Pancreas (tissue), 10 donors: ENCODE measurements around the gene HS3ST6. TPM values are rescaled to one million over a fixed set of nuclear protein-coding genes. Genes with fewer than 3 reads are reported as not detected.

Experiments used
- ATAC-seq, 4 donors: fragments of 200-7000 bp; cut with Tn5 transposase; one replicate each; pipeline versions ENCODE4 v1.8.0 to v1.9.1; 2020; ENCODE audit warnings: mild to moderate bottlenecking in 4 of 4, moderate library complexity in 4 of 4
- DNase-seq, 6 donors: peaks; one replicate each; pipeline ENCODE4 v3.0.0-alpha.2; 2020
- FAIRE-seq: peaks from 2 replicates; lab custom pipeline; 2012; peaks lifted over from hg19 to GRCh38; lab: Jason Lieb, UNC
- H3K27ac ChIP-seq, 4 donors: fragments of 200-600 bp; sonication (generic); 1 replicate in 3 of 4; 2 replicates in 1 of 4; pipeline versions ENCODE4 v1.5.0 to v1.8.0; 2020
- H3K27me3 ChIP-seq, 4 donors: fragments of 200-600 bp; one replicate each; pipeline ENCODE4 v1.8.0; 2021
- H3K36me3 ChIP-seq, 3 donors: fragments of 200-600 bp; sonication (generic) in 1 of 3; one replicate each; pipeline versions ENCODE4 v1.5.0 to v1.8.0; 2020 to 2021
- H3K4me1 ChIP-seq, 3 donors: fragments of 200-600 bp; one replicate each; pipeline ENCODE4 v1.8.0; 2021
- H3K4me3 ChIP-seq, 4 donors: fragments of 200-600 bp; sonication (generic) in 2 of 4; one replicate each; pipeline versions ENCODE4 v1.5.0 to v1.8.0; 2020 to 2021
- H3K9me3 ChIP-seq, 4 donors: fragments of 200-600 bp; one replicate each; pipeline ENCODE4 v1.8.0; 2021
- WGBS, 2 donors: extraction: QIAGEN DNeasy Blood & Tissue Kit; methylation state at CpG; one replicate each; pipeline ENCODE4 v1.1.7; 2013; 5-methylcytosine and 5-hydroxymethylcytosine counted together
- intact Hi-C, 3 donors: fragments of 100-400 bp; cut with DNase I; formaldehyde crosslinking; loops; one replicate each; pipeline versions ENCODE4 v1.11.1 to v1.14.2; 2022
- polyA plus RNA-seq, 2 donors: library from polyadenylated mRNA; stranded (reverse); fragments of 200-250 nt; gene quantifications; one replicate each; pipeline ENCODE4 v1.2.3, GENCODE V29; 2013
- total RNA-seq, 6 donors: library from RNA; stranded (reverse); fragmentation: NEBNext Ultra II Directional in 4 of 6; extraction: Animal tissue kit (Norgen Biotek cat#: 25700) in 4 of 6; gene quantifications; one replicate each; pipeline versions ENCODE4 v1.2.1 to v1.2.4, GENCODE V29; 2021 to 2023
- TF ChIP-seq, protein P1 (sequence below), 4 donors: fragments of 200-600 bp; sonication (generic) in 3 of 4; IDR thresholded peaks; one replicate each; pipeline versions ENCODE4 v1.5.0 to v1.8.0; 2021; ENCODE audit warnings: antibody characterized with exemption in 4 of 4
- donor health status: healthy with polysubstance abuse.
- donor health status: DM: no; HTN: no; CAD: no; lungs with moderate emphysema.
- donor health status: DM: no; HTN: no; CAD: no.
- donor health status: control.
- donor health status: control.
- donor health status: Bipolar disorder and iron deficiency.
- donor health status: DM: yes; HTN: yes; CAD: no.
- donor health status: DM: no; HTN: no; CAD: no.
- donor health status: DM: no; HTN: no; CAD: no.
- donor health status: DM: yes; HTN: yes; CAD: no.

Gene HS3ST6
- total and polyA plus RNA-seq, 8 donors, result 0.11 TPM; not detected in 7

DNA sequence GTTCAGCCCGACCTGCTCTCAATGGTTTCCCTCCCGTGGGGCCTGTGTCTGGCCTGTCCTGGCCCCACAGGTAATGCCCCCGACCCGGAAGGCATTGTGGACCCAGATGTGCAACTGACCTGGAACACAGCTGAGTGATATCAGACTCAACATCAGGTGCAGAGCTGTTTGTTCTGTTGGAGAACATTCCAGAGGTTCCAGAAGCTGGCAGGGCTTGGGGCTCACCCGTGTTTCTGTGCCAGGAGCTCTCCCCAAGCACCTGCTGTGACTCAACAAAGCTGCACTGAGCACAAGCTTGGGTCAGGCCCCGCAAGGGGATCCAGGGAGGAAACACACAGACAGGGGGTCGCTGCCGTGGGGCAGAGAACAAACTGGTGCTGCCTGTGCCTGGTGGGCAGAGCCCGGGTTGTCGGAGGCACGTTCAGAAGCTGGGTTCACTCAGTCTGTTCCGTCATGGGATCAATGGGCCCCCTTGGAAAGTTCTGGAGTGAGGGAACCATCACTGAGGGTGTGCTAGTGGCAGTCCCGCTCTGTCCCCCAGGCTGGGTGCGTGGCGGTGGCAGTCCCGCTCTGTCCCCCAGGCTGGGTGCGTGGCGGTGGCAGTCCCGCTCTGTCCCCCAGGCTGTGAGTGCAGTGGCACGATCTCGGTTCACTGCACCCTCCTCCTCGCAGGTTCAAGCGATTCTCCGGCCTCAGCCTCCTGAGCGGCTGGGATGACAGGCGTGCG is 22.1 kb downstream of the HS3ST6 start:
- peak in 1 of 6 donors; percentile 29 for DNase-seq
- Histone ChIP-seq H3K36me3 (no peaks in the 10 kb centered on the region), H3K4me3 (no peak overlapping the region), H3K9me3 (no peaks in the 10 kb centered on the region), H3K27ac (no peak overlapping the region), H3K4me1 (peaks cover 4 to 9% (median 4%) of the 10 kb centered on the region in 3 donors), H3K27me3 (no peaks in the 10 kb centered on the region)
- FAIRE-seq, result no peak
- TF ChIP-seq, protein P1, sequence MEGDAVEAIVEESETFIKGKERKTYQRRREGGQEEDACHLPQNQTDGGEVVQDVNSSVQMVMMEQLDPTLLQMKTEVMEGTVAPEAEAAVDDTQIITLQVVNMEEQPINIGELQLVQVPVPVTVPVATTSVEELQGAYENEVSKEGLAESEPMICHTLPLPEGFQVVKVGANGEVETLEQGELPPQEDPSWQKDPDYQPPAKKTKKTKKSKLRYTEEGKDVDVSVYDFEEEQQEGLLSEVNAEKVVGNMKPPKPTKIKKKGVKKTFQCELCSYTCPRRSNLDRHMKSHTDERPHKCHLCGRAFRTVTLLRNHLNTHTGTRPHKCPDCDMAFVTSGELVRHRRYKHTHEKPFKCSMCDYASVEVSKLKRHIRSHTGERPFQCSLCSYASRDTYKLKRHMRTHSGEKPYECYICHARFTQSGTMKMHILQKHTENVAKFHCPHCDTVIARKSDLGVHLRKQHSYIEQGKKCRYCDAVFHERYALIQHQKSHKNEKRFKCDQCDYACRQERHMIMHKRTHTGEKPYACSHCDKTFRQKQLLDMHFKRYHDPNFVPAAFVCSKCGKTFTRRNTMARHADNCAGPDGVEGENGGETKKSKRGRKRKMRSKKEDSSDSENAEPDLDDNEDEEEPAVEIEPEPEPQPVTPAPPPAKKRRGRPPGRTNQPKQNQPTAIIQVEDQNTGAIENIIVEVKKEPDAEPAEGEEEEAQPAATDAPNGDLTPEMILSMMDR (IDR thresholded peaks at IDR 0.05), result no peak
- no peak for ATAC-seq
- intact Hi-C loops, result no loop called here
- WGBS, 2 donors, result 70 to 74% methylated on average over 27 of the region's 27 CpGs

DNA sequence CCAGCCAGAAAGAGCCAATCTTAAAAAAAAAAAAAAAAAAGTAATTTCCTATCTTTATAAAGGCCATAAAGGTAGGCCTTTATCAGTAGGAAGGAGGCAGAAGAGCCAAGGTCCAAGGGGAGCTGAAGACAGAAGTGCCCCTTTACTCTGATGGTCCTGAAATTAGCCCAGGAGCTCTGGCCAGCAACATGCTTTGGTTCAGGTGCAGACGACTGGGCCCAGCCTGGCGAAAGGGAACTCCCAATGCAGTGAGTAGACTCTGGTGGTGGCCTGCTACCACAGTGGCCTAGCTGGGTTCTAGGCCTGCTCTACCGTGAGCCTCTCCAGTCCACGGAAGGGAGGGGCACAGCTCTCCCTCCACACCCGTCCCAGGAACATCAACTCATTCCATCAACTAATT is 23.1 kb downstream of the HS3ST6 start:
- FAIRE-seq (no peak), ATAC-seq (no peak), DNase-seq (peak in 1 of 6 donors; percentile 9)
- Histone ChIP-seq H3K36me3 (no peaks in the 10 kb centered on the region), H3K4me3 (no peak overlapping the region), H3K9me3 (no peaks in the 10 kb centered on the region), H3K27ac (no peak overlapping the region), H3K4me1 (peaks cover 0 to under 1% (median 0%) of the 10 kb centered on the region in 3 donors), H3K27me3 (no peaks in the 10 kb centered on the region)
- intact Hi-C loops, result no loop called here
- WGBS, 2 donors, result 88 to 92% methylated on average over 5 of the region's 5 CpGs
- TF ChIP-seq, protein P1 (IDR thresholded peaks at IDR 0.05), result no peak

DNA sequence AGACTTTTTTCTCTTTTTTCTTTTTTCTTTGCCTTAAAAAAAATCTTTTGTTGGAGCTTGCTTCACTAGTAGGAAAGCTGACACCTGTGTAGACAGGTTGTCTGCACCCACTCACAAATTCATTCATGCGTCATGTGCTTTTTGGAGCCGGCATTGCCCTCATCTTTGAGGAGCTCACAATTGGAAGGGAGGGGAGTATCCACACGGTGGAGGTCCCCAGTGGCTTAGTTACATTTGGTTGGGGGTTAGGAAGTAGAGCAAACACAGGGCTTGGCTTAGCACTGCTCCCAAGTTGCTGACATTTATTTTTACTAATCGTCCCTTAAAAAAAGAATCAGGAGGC is 27.5 kb downstream of the HS3ST6 start:
- Histone ChIP-seq H3K27me3 (no peaks in the 10 kb centered on the region), H3K4me1 (no peaks in the 10 kb centered on the region), H3K27ac (no peak overlapping the region), H3K4me3 (no peak overlapping the region), H3K9me3 (no peaks in the 10 kb centered on the region), H3K36me3 (no peaks in the 10 kb centered on the region)
- TF ChIP-seq, protein P1 (IDR thresholded peaks at IDR 0.05), result no peak
- ATAC-seq, result no peak
- WGBS, 2 donors, result 15 to 17% methylated on average over 4 of the region's 4 CpGs
- peak in 1 of 6 donors; percentile 3 for DNase-seq
- intact Hi-C loops, result no loop called here
- no peak for FAIRE-seq

DNA sequence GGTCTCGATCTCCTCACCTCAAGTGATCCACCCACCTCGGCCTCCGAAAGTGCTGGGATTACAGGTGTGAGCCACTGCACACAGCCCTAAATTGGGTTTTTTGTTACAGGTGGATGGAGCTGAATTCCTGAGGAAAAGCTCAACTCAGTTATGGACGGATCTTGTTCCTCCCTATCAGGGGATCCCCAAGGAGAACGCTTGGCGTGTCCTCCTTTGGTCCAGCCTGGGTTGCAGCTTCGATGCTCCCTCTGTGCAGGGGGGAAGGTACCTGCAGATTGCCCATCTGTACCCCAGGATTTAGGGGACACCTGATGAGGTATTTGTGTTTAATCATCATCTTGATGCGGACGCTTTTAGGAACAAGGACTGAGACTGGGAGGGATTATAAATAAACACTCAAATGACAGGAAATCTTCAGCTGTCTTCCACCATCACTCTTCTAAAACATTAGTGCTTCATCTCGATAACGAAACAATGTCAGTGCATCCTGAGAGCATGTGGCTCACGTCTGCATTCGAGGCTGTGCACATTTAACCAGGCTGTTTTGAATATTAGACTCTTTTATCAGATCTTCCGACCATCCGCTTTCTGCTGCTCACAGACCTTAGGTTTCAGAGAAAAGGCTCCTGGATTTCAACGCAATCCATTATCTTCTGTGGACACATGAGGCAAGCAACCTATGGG is 28.0 kb downstream of the HS3ST6 start:
- no peaks in the 10 kb centered on the region for H3K9me3 ChIP-seq
- no peaks in the 10 kb centered on the region for H3K36me3 ChIP-seq
- intact Hi-C loops, result no loop called here
- TF ChIP-seq, protein P1 (IDR thresholded peaks at IDR 0.05), result no peak
- H3K27ac ChIP-seq, result no peak overlapping the region
- H3K4me3 ChIP-seq, result no peak overlapping the region
- DNase-seq, result peak in 1 of 6 donors; percentile 7
- FAIRE-seq, result no peak
- 36 to 37% methylated on average over 16 of the region's 16 CpGs for WGBS, 2 donors
- H3K27me3 ChIP-seq, result no peaks in the 10 kb centered on the region
- H3K4me1 ChIP-seq, result no peaks in the 10 kb centered on the region
- no peak for ATAC-seq
